Nephron progenitor cell (in vitro differentiated cells): Measurements from ENCODE around the gene DENND2D.

ENCODE experiments used
- DNase-seq: peaks from one replicate; pipeline ENCODE4 v3.0.0; 2021
- H3K27ac Mint-ChIP-seq: 2 replicates; pipeline ENCODE4 v1.8.0; 2021; ENCODE audit warnings: mild to moderate bottlenecking, moderate library complexity, mixed read lengths
- H3K27me3 Mint-ChIP-seq: 2 replicates; pipeline ENCODE4 v1.8.0; 2021; ENCODE audit warnings: mild to moderate bottlenecking, low read depth, mixed read lengths; ENCODE audit not compliant: poor library complexity
- H3K36me3 Mint-ChIP-seq: 2 replicates; pipeline ENCODE4 v1.8.0; 2021; ENCODE audit warnings: low read depth, mixed read lengths
- H3K4me1 Mint-ChIP-seq: 2 replicates; pipeline ENCODE4 v1.8.0; 2021; ENCODE audit warnings: mixed read lengths
- H3K4me3 Mint-ChIP-seq: 2 replicates; pipeline ENCODE4 v1.8.0; 2021; ENCODE audit warnings: mild to moderate bottlenecking, moderate library complexity, mixed read lengths
- H3K9me3 Mint-ChIP-seq: 2 replicates; pipeline ENCODE4 v1.8.0; 2021; ENCODE audit warnings: mild to moderate bottlenecking, moderate library complexity, mixed read lengths
- CTCF ChIP-seq: fragments of 200-600 bp; sonication (generic); IDR thresholded peaks from 2 replicates; pipeline ENCODE4 v1.5.0; 2021; ENCODE audit warnings: antibody characterized with exemption

DENND2D gene

GRCh38 chr1:111192658-111193519 lies 7.6 kb downstream of the DENND2D start:
- DNase-seq = no peak
- no peak for TF ChIP-seq CTCF
- peaks cover 5% of the 10 kb centered on the region for H3K4me1 Mint-ChIP-seq
- H3K27ac Mint-ChIP-seq = no peak overlapping the region
- no peak overlapping the region for H3K4me3 Mint-ChIP-seq
- H3K36me3 Mint-ChIP-seq = peaks cover 23% of the 10 kb centered on the region
- H3K27me3 Mint-ChIP-seq = peaks cover 5% of the 10 kb centered on the region
- H3K9me3 Mint-ChIP-seq = no peaks in the 10 kb centered on the region

- H3K4me1 Mint-ChIP-seq = peaks cover 5% of the 10 kb centered on the region
- no peaks in the 10 kb centered on the region for H3K9me3 Mint-ChIP-seq
- no peak overlapping the region for H3K4me3 Mint-ChIP-seq
- TF ChIP-seq CTCF = no peak
- peaks cover 5% of the 10 kb centered on the region for H3K27me3 Mint-ChIP-seq
- no peak for DNase-seq
- H3K27ac Mint-ChIP-seq = no peak overlapping the region
- H3K36me3 Mint-ChIP-seq = peaks cover 30% of the 10 kb centered on the region
Observed at GRCh38 chr1:111192074-111192473, 8.4 kb downstream of the DENND2D start.

- Mint-ChIP-seq H3K27me3 (peaks cover 4% of the 10 kb centered on the region), H3K4me3 (no peak overlapping the region), H3K27ac (no peak overlapping the region), H3K9me3 (no peaks in the 10 kb centered on the region), H3K36me3 (peaks cover 36% of the 10 kb centered on the region), H3K4me1 (peaks cover 5% of the 10 kb centered on the region)
- no peak for TF ChIP-seq CTCF
- no peak for DNase-seq
Observed at GRCh38 chr1:111191496-111191895, 8.9 kb downstream of the DENND2D start.

- Mint-ChIP-seq H3K4me1 (peaks cover 5% of the 10 kb centered on the region), H3K36me3 (peaks cover 36% of the 10 kb centered on the region), H3K27me3 (peaks cover 1% of the 10 kb centered on the region), H3K9me3 (no peaks in the 10 kb centered on the region), H3K27ac (no peak overlapping the region), H3K4me3 (no peak overlapping the region)
- DNase-seq = no peak
- TF ChIP-seq CTCF = no peak
Observed at GRCh38 chr1:111190931-111191451, 9.5 kb downstream of the DENND2D start.

GRCh38 chr1:111184663-111185062 lies 15.8 kb downstream of the DENND2D start:
- H3K36me3 Mint-ChIP-seq = peaks cover 67% of the 10 kb centered on the region
- H3K4me1 Mint-ChIP-seq = no peaks in the 10 kb centered on the region
- H3K27ac Mint-ChIP-seq = no peak overlapping the region
- H3K27me3 Mint-ChIP-seq = no peaks in the 10 kb centered on the region
- no peak for TF ChIP-seq CTCF
- H3K4me3 Mint-ChIP-seq = no peak overlapping the region
- DNase-seq = no peak
- H3K9me3 Mint-ChIP-seq = no peaks in the 10 kb centered on the region
